Neuronal stem cell (in vitro differentiated cells): ENCODE data around the gene SPP2.

ENCODE experiments used
- DNase-seq: peaks from one replicate; pipeline ENCODE4 v3.0.0-alpha.2; 2013; ENCODE audit warnings: low spot score
- H2AFZ ChIP-seq: one replicate; pipeline ENCODE4 v1.6.1; 2013; ENCODE audit warnings: mild to moderate bottlenecking, low read length, inconsistent platforms
- H2AK5ac ChIP-seq: 2 replicates; pipeline ENCODE4 v1.6.1; 2013; ENCODE audit warnings: low read depth, mild to moderate bottlenecking, inconsistent platforms, low read length, moderate library complexity, mixed read lengths
- H2BK120ac ChIP-seq: 2 replicates; pipeline ENCODE4 v1.6.1; 2013; ENCODE audit warnings: low read depth, mild to moderate bottlenecking, inconsistent platforms, low read length, moderate library complexity, mixed read lengths
- H2BK12ac ChIP-seq: one replicate; pipeline ENCODE4 v1.6.1; 2013; ENCODE audit warnings: low read length, inconsistent platforms
- H2BK15ac ChIP-seq: 2 replicates; pipeline ENCODE4 v1.6.1; 2013; ENCODE audit warnings: mild to moderate bottlenecking, low read length, inconsistent platforms, mixed read lengths
- H2BK5ac ChIP-seq: one replicate; pipeline ENCODE4 v1.6.1; 2013; ENCODE audit warnings: inconsistent platforms, mild to moderate bottlenecking, low read length, moderate library complexity
- H3K14ac ChIP-seq: one replicate; pipeline ENCODE4 v1.6.1; 2013; ENCODE audit warnings: low read length, inconsistent platforms
- H3K18ac ChIP-seq: 2 replicates; pipeline ENCODE4 v1.6.1; 2013; ENCODE audit warnings: low read length, inconsistent platforms
- H3K23ac ChIP-seq: 2 replicates; pipeline ENCODE4 v1.6.1; 2013; ENCODE audit warnings: low read depth, mild to moderate bottlenecking, mixed read lengths, low read length, inconsistent platforms; ENCODE audit not compliant: poor library complexity
- H3K27ac ChIP-seq: replicated peaks from 3 replicates; pipeline ENCODE4 v1.5.1; 2013; ENCODE audit warnings: low read length, inconsistent platforms
- H3K27me3 ChIP-seq, 3 experiments: 2 replicates each; pipeline ENCODE4 v1.6.1; 2013; ENCODE audit warnings: low read length in 3 of 3, mild to moderate bottlenecking in 2 of 3, inconsistent platforms in 1 of 3, low read depth in 1 of 3, mixed read lengths in 1 of 3, moderate library complexity in 1 of 3; ENCODE audit not compliant: control insufficient read depth in 3 of 3, insufficient read depth in 3 of 3
- H3K36me3 ChIP-seq, 2 donors: replicated peaks in 1 of 2; 2 replicates each; pipeline ENCODE4 v1.6.1; 2013; ENCODE audit warnings: low read length in 2 of 2; ENCODE audit not compliant: control insufficient read depth in 2 of 2, insufficient read depth in 2 of 2
- H3K4ac ChIP-seq: 2 replicates; pipeline ENCODE4 v1.6.1; 2013; ENCODE audit warnings: inconsistent platforms, mild to moderate bottlenecking, low read length, moderate library complexity
- H3K4me1 ChIP-seq, 2 donors: 1 replicate in 1 of 2; 2 replicates in 1 of 2; pipeline ENCODE4 v1.6.1; 2013; ENCODE audit warnings: low read length in 2 of 2, low read depth in 1 of 2; ENCODE audit not compliant: control insufficient read depth in 2 of 2, insufficient read depth in 1 of 2
- H3K4me2 ChIP-seq: one replicate; pipeline ENCODE4 v1.6.1; 2013; ENCODE audit warnings: mild to moderate bottlenecking, low read length, inconsistent platforms; ENCODE audit not compliant: insufficient read depth, poor library complexity, severe bottlenecking
- H3K4me3 ChIP-seq, 2 donors: 2 replicates each; pipeline ENCODE4 v1.5.1; 2013; ENCODE audit warnings: low read length in 2 of 2, mild to moderate bottlenecking in 2 of 2, inconsistent platforms in 1 of 2, moderate library complexity in 1 of 2
- H3K79me1 ChIP-seq: one replicate; pipeline ENCODE4 v1.6.1; 2013; ENCODE audit warnings: low read depth, mild to moderate bottlenecking, inconsistent platforms, low read length, moderate library complexity
- H3K9ac ChIP-seq: one replicate; pipeline ENCODE4 v1.6.1; 2013; ENCODE audit warnings: mild to moderate bottlenecking, low read depth, low read length, inconsistent platforms; ENCODE audit not compliant: poor library complexity
- H3K9me3 ChIP-seq, 2 donors: replicated peaks in 1 of 2; 2 replicates each; pipeline versions ENCODE3 to v1.6.1; 2013; ENCODE audit warnings: low read length in 2 of 2, mild to moderate bottlenecking in 2 of 2, inconsistent platforms in 1 of 2, low read depth in 1 of 2, mixed read lengths in 1 of 2, moderate library complexity in 1 of 2; ENCODE audit not compliant: control insufficient read depth in 2 of 2, insufficient read depth in 1 of 2
- H4K8ac ChIP-seq: one replicate; pipeline ENCODE4 v1.6.1; 2013; ENCODE audit warnings: low read depth, mild to moderate bottlenecking, inconsistent platforms, low read length, moderate library complexity
- H4K91ac ChIP-seq: one replicate; pipeline ENCODE4 v1.6.1; 2013; ENCODE audit warnings: low read length, low read depth, mild to moderate bottlenecking, inconsistent platforms; ENCODE audit not compliant: poor library complexity
- WGBS, 2 donors: extraction: QIAGEN DNeasy Blood & Tissue Kit; methylation state at CpG; one replicate each; pipeline ENCODE4 v1.1.7; 2013; ENCODE audit warnings: missing lambda C conversion rate in 2 of 2, mixed read lengths in 1 of 2; ENCODE audit not compliant: insufficient read length in 2 of 2, insufficient replicate concordance in 1 of 2; ENCODE audit errors: extremely low coverage in 2 of 2; 5-methylcytosine and 5-hydroxymethylcytosine counted together

Gene SPP2

GRCh38 chr2:234047361-234047760, 3.1 kb upstream of the SPP2 start:
- H2BK120ac ChIP-seq: no peak overlapping the region
- H3K23ac ChIP-seq: no peak overlapping the region
- no peaks in the 10 kb centered on the region for H3K4me1 ChIP-seq
- H4K8ac ChIP-seq: no peak overlapping the region
- no peak overlapping the region for H3K4me3 ChIP-seq
- no peak overlapping the region for H4K91ac ChIP-seq
- no peaks in the 10 kb centered on the region for H3K9me3 ChIP-seq
- H3K4ac ChIP-seq: no peak overlapping the region
- no peak overlapping the region for H3K4me2 ChIP-seq
- no peak overlapping the region for H3K9ac ChIP-seq
- no peak overlapping the region for H2AFZ ChIP-seq
- H3K36me3 ChIP-seq: no peaks in the 10 kb centered on the region
- H2AK5ac ChIP-seq: no peak overlapping the region
- H3K18ac ChIP-seq: no peak overlapping the region
- DNase-seq: no peak
- H3K27ac ChIP-seq: no peak overlapping the region
- H2BK15ac ChIP-seq: no peak overlapping the region
- no peak overlapping the region for H2BK12ac ChIP-seq
- H3K79me1 ChIP-seq: no peaks in the 10 kb centered on the region
- H2BK5ac ChIP-seq: no peak overlapping the region
- no peaks in the 10 kb centered on the region for H3K27me3 ChIP-seq
- H3K14ac ChIP-seq: no peak overlapping the region

- Histone ChIP-seq H3K36me3 (no peaks in the 10 kb centered on the region), H2BK120ac (no peak overlapping the region), H2BK15ac (no peak overlapping the region), H2AFZ (no peak overlapping the region), H3K4ac (no peak overlapping the region), H4K91ac (no peak overlapping the region), H2BK12ac (no peak overlapping the region), H3K4me2 (no peak overlapping the region), H3K27me3 (no peaks in the 10 kb centered on the region), H3K9ac (no peak overlapping the region), H3K23ac (no peak overlapping the region), H3K18ac (no peak overlapping the region), H3K4me1 (no peaks in the 10 kb centered on the region), H4K8ac (no peak overlapping the region), H3K27ac (no peak overlapping the region), H2BK5ac (no peak overlapping the region), H3K4me3 (no peak overlapping the region), H2AK5ac (no peak overlapping the region), H3K79me1 (no peaks in the 10 kb centered on the region), H3K14ac (no peak overlapping the region), H3K9me3 (no peaks in the 10 kb centered on the region)
- WGBS, 2 donors: no CpG with 5 or more reads among the region's 4 CpGs
- no peak for DNase-seq
Observed at GRCh38 chr2:234048049-234048448, 2.5 kb upstream of the SPP2 start.

- no peaks in the 10 kb centered on the region for H3K9me3 ChIP-seq
- H2BK12ac ChIP-seq: no peak overlapping the region
- DNase-seq: no peak
- H4K8ac ChIP-seq: no peak overlapping the region
- no peak overlapping the region for H3K14ac ChIP-seq
- no peaks in the 10 kb centered on the region for H3K4me1 ChIP-seq
- no peaks in the 10 kb centered on the region for H3K36me3 ChIP-seq
- H3K18ac ChIP-seq: no peak overlapping the region
- no peak overlapping the region for H3K9ac ChIP-seq
- no peak overlapping the region for H2BK120ac ChIP-seq
- no peaks in the 10 kb centered on the region for H3K27me3 ChIP-seq
- WGBS, 2 donors: no CpG with 5 or more reads among the region's 4 CpGs
- H3K79me1 ChIP-seq: no peaks in the 10 kb centered on the region
- H3K23ac ChIP-seq: no peak overlapping the region
- H3K27ac ChIP-seq: no peak overlapping the region
- no peak overlapping the region for H4K91ac ChIP-seq
- no peak overlapping the region for H2BK15ac ChIP-seq
- H2BK5ac ChIP-seq: no peak overlapping the region
- no peak overlapping the region for H3K4me3 ChIP-seq
- H2AFZ ChIP-seq: no peak overlapping the region
- no peak overlapping the region for H3K4me2 ChIP-seq
- no peak overlapping the region for H3K4ac ChIP-seq
- no peak overlapping the region for H2AK5ac ChIP-seq
Observed at GRCh38 chr2:234051374-234052070, 1.0 kb downstream of the SPP2 start.

GRCh38 chr2:234058881-234059280, 8.4 kb downstream of the SPP2 start:
- Histone ChIP-seq H3K27me3 (no peaks in the 10 kb centered on the region), H2BK120ac (no peak overlapping the region), H3K23ac (no peak overlapping the region), H3K36me3 (no peaks in the 10 kb centered on the region), H4K8ac (no peak overlapping the region), H3K9me3 (no peaks in the 10 kb centered on the region), H2AFZ (no peak overlapping the region), H3K4ac (no peak overlapping the region), H3K4me2 (no peak overlapping the region), H3K4me3 (no peak overlapping the region), H3K14ac (no peak overlapping the region), H4K91ac (no peak overlapping the region), H2BK15ac (no peak overlapping the region), H3K27ac (no peak overlapping the region), H3K18ac (no peak overlapping the region), H3K4me1 (no peaks in the 10 kb centered on the region), H2BK5ac (no peak overlapping the region), H2AK5ac (no peak overlapping the region), H3K79me1 (no peaks in the 10 kb centered on the region), H2BK12ac (no peak overlapping the region), H3K9ac (no peak overlapping the region)
- WGBS, 2 donors: no CpG with 5 or more reads among the region's 4 CpGs
- DNase-seq: no peak
